VCaP (cell line): Measurements from ENCODE around the gene IFITM1.

Experiments used
- H3K27ac ChIP-seq: fragments of 450-650 bp; 2 replicates; pipeline ENCODE4 v1.5.1; 2017
- TF ChIP-seq, protein P1 (sequence below): fragments of 450-650 bp; conservative IDR thresholded peaks from 2 replicates; pipeline ENCODE4 v1.5.1; 2017; ENCODE audit warnings: mild to moderate bottlenecking, moderate library complexity

The IFITM1 gene

DNA sequence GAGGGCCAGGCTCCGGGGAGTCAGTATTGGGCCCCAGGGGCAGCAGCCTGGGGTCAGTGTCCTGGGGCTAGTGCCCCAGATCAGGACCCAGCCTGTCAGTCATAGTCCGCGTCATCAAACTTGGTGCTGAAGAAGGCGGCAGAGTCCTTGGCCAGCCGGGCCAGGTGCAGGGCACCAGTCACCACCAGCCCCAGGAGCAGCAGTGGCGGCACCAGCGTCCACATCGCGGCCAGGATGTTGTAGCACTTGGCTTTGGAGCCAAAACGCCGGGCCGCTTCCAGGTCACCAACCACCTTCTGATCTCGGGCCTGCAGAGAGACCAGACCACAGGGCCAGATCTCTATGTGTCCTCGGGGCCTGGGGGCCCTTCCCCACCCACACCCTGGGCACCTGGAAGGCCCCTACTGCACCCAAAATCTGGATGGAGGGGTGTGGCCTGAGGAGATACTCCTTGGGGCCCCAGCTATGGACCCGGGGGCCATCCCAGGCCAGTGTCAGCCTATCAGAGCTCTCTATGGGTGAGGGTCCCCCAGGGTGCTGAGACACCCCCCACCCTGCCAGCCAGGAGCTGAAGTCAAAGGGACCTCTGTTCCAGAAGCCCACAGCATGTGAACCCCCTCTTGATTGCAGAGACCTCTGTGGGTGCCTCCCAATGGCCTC, 15.3 kb upstream of the IFITM1 start:
- TF ChIP-seq, protein P1, sequence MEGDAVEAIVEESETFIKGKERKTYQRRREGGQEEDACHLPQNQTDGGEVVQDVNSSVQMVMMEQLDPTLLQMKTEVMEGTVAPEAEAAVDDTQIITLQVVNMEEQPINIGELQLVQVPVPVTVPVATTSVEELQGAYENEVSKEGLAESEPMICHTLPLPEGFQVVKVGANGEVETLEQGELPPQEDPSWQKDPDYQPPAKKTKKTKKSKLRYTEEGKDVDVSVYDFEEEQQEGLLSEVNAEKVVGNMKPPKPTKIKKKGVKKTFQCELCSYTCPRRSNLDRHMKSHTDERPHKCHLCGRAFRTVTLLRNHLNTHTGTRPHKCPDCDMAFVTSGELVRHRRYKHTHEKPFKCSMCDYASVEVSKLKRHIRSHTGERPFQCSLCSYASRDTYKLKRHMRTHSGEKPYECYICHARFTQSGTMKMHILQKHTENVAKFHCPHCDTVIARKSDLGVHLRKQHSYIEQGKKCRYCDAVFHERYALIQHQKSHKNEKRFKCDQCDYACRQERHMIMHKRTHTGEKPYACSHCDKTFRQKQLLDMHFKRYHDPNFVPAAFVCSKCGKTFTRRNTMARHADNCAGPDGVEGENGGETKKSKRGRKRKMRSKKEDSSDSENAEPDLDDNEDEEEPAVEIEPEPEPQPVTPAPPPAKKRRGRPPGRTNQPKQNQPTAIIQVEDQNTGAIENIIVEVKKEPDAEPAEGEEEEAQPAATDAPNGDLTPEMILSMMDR = no peak
- H3K27ac ChIP-seq = no peak overlapping the region

DNA sequence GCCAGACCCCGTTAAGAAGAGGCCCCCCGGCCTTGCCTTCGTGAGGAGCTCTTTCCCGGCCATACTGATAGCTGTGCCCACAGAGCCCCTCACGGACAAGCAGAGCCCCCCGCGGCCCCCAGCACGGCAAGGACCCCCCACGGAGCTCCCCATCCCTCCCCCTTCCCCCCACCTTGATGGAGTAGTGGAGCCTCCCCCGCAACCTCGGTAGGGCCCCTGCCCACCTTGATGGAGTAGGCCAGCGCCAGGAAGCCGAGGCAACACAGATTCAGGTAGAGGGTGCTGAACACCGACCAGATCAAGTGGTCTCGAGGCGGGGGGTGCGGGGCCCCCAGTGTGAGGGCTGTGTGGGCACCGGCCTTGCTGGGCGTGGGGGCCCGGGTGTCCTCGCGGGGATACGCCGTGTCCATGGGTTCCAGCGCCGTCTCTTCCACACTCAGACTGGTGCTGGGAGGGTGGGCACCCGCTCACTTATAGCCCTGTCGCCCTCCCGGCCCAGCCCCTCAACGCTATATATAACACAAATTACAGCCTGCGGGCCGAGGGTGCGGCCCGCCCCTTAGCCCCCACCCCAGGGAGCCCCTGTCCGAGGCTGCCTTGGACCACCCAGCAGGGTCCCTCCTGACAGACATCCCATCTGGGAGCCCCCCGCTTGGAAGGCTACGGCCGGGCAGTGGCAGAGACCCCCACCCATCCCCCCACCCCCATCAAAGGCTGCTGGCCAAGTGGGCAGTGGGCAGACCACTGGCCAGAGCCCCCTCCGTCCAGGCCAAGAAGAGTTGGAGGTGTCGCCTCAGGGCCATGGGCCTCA, 14.6 kb upstream of the IFITM1 start, which contains the start of gene IFITM5:
Gene IFITM5, minus strand, starts transcription at position 446 of the 811 bp plus-strand sequence. Its CDS starts 36 bp downstream, at position 410.
- H3K27ac ChIP-seq = no peak within 1 kb of the TSS
- TF ChIP-seq, protein P1 = no peak

DNA sequence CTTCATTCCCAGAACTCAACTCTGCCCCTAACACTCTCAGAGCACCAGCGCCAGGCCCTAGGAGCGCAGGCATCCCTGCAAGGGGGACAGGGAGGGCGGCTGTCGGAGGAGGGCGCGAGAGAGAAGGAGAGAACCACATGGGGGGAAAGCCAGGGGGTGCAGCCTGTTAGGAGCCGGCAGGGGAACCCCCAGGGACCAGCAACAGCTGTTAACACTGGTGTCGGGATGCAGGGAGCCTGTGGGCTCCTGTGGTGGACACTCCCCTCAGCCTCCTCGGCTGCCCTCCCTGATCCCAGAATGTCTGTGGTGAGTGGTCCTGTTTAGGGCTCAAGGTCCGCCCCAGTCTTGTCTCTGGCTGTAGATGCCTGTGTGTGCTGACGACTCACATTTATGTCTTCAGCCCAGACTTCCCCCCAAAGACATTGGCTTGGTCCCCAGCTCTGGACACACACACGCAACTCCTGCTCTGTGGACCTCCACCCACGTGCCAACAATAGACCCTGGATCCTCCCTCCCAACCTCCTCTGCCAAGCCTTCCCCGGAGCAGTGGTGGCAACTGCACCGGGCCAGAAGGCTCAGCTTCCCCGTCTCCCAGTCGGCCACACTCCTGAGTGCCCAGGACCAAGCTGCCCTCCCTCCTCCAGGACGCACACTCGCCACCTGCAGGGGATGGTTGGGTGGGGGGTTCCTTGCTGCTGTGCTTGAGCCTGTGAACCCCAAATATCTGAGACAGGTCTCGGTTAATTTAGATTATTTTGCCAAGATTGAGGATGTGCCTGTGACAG, 13.7 kb upstream of the IFITM1 start:
- H3K27ac ChIP-seq = no peak overlapping the region
- TF ChIP-seq, protein P1 = no peak

DNA sequence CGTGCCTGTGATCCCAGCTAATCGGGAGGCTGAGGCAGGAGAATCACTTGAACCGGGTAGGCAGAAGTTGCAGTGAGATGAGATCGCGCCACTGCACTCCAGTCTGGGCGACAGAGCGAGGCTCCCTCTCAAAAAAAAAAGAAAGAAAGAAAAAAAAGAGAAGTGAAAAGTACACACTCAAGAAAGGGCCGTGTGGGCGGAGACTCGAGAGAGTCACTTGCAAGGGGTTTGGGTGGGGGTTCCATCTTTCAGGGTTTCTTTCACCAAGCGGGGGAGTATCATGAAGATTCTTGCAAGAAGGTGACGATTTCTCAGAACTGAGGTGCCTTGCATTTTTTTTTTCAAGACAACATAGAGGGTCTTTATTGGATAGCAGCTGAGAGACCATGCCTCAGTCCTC, 10.5 kb upstream of the IFITM1 start:
- no peak overlapping the region for H3K27ac ChIP-seq

DNA sequence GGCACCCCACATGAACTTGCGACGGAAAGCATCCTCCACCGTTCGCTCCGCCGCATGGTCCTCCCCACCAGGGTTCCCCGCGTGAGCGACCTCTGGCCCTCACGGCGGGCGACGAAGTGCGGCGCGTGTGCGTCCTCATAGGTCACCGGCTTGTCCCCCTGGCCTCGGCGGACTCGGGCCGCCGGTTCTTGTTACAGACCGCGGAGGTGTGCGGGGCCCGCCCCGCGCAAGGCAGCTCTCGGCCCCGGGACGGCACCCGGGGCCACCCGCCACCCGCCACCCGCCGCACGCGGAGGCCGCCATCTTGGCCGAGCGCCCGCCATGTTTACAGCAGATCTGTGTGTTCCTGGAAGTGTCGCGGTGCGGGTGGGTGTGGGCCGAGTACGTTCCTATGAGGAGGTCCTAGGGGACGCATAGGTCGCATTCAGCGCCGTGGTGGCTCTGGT, 9.8 kb upstream of the IFITM1 start:
- H3K27ac ChIP-seq = no peak overlapping the region
- TF ChIP-seq, protein P1 = no peak

More for the DNA sequence above, 10.5 kb upstream of the IFITM1 start:
- TF ChIP-seq, protein P1 = no peak

DNA sequence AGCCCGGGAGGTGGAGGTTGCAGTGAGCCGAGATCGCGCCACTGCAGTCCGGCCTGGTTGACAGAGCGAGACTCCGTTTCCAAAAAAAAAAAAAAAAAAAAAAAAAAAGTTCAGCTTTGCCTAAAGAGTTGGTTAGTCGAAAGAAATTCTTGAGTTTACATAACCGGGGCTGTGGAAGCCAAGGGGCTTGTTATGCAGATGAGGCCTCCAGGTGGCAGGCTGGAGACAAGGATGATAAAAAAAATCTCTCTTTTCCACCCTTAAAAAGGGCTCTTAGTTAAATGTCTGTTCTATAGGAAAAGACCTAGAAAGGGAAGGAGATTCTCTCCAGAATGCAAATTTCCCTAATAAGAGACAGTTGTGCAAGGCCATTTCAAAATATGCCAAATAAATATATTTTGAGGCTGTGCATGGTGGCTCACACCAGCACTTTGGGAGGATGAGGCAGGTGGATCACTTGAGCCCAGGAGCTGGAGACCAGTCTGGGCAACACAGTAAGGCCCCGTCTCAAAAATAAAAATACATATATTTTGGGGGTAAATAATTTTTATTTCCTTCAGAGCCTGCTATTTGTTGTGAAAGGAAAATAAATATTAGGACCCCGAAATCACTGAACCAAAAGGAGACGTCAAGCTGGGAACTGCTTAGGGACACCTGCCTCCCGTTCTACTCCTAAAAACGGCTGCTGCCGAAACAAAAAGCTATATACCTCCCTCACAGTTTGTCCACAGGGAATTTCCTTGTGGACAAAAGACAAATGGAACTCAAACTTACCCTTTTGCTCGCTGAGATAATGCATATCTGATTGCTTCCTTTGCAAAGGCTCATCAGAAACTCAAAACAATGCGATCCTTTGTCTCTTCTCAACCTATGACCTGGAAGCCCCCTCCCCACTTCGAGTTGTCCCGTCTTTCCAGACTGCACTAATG, 8.7 kb upstream of the IFITM1 start:
- TF ChIP-seq, protein P1 = peak; percentile 76
- no peak overlapping the region for H3K27ac ChIP-seq
